GM23248 (cell line): Measurements from ENCODE around the gene PHIP. TPM values are rescaled to one million over a fixed set of nuclear protein-coding genes. Genes with fewer than 3 reads are reported as not detected.

Experiments used
- DNase-seq: peaks from one replicate; pipeline ENCODE4 v3.0.0-alpha.2; 2015
- H2AFZ ChIP-seq: fragments of 200-600 bp; sonication (generic); 2 replicates; pipeline ENCODE4 v1.6.1; 2016; ENCODE audit warnings: antibody characterized with exemption
- H3F3A ChIP-seq: fragments of 200-600 bp; sonication (generic); 2 replicates; pipeline ENCODE4 v1.6.1; 2016; ENCODE audit warnings: mild to moderate bottlenecking, antibody characterized with exemption, mixed run types; ENCODE audit not compliant: insufficient read depth
- H3K27ac ChIP-seq: fragments of 200-600 bp; sonication (generic); 2 replicates; pipeline ENCODE4 v1.5.1; 2016; ENCODE audit warnings: mild to moderate bottlenecking
- H3K27me3 ChIP-seq: fragments of 200-600 bp; sonication (generic); replicated peaks from 2 replicates; pipeline ENCODE4 v1.6.1; 2016; ENCODE audit warnings: mild to moderate bottlenecking; ENCODE audit not compliant: insufficient read depth
- H3K36me3 ChIP-seq: fragments of 200-600 bp; sonication (generic); 2 replicates; pipeline ENCODE4 v1.6.1; 2016; ENCODE audit warnings: low read depth, mild to moderate bottlenecking
- H3K4me1 ChIP-seq: fragments of 200-600 bp; sonication (generic); 2 replicates; pipeline ENCODE4 v1.6.1; 2016; ENCODE audit warnings: mild to moderate bottlenecking; ENCODE audit not compliant: insufficient read depth
- H3K4me2 ChIP-seq: fragments of 200-600 bp; sonication (generic); one replicate; pipeline ENCODE4 v1.6.1; 2016; ENCODE audit warnings: mild to moderate bottlenecking; ENCODE audit not compliant: unreplicated experiment
- H3K4me3 ChIP-seq: fragments of 200-600 bp; sonication (generic); 2 replicates; pipeline ENCODE4 v1.5.1; 2016; ENCODE audit warnings: mild to moderate bottlenecking
- H3K79me2 ChIP-seq: fragments of 200-600 bp; sonication (generic); 2 replicates; pipeline ENCODE4 v1.6.1; 2016; ENCODE audit warnings: mild to moderate bottlenecking; ENCODE audit not compliant: insufficient read depth
- H3K9ac ChIP-seq: fragments of 200-600 bp; sonication (generic); 2 replicates; pipeline ENCODE4 v1.6.1; 2016; ENCODE audit warnings: mild to moderate bottlenecking
- H3K9me2 ChIP-seq: fragments of 200-600 bp; sonication (generic); 2 replicates; pipeline ENCODE4 v1.6.1; 2016; ENCODE audit warnings: mixed run types, mild to moderate bottlenecking, moderate library complexity; ENCODE audit not compliant: insufficient read depth
- H3K9me3 ChIP-seq: fragments of 200-600 bp; sonication (generic); one replicate; pipeline ENCODE4 v1.6.1; 2017; ENCODE audit warnings: low read depth
- H4K20me1 ChIP-seq: fragments of 200-600 bp; sonication (generic); 2 replicates; pipeline ENCODE4 v1.6.0; 2016; ENCODE audit not compliant: insufficient read depth
- EZH2 ChIP-seq: fragments of 200-600 bp; sonication (generic); IDR thresholded peaks from 2 replicates; pipeline ENCODE4 v1.6.1; 2018; ENCODE audit warnings: antibody characterized with exemption, mild to moderate bottlenecking; ENCODE audit not compliant: insufficient read depth, poor library complexity, severe bottlenecking
- EZH2phosphoT487 ChIP-seq: fragments of 200-600 bp; sonication (generic); IDR thresholded peaks from 2 replicates; pipeline ENCODE4 v1.6.1; 2018; ENCODE audit warnings: antibody characterized with exemption, moderate library complexity, mild to moderate bottlenecking, low read depth; ENCODE audit not compliant: insufficient read depth
- WGBS, 2 experiments: methylation state at CpG; one replicate each; pipeline ENCODE4 v1.1.6; 2015 to 2017; ENCODE audit warnings: low lambda C conversion rate in 2 of 2, low coverage in 1 of 2; ENCODE audit errors: missing lambda C conversion rate in 2 of 2; 5-methylcytosine and 5-hydroxymethylcytosine counted together
- in situ Hi-C: fragments of 300-500 bp; cut with MboI; formaldehyde crosslinking; loops from 2 replicates; pipeline ENCODE4 v1.15.0; 2020
- polyA plus RNA-seq: library from polyadenylated mRNA; unstranded; fragments of >200 nt; fragmentation: Nextera tagmentation; extraction: Ambion mirVana; gene quantifications from 2 replicates; pipeline ENCODE4 v1.2.1, GENCODE V29; 2016
- total RNA-seq: library from RNA; depleted of rRNA; stranded (reverse); fragments of >200 nt; shearing (Covaris generic); gene quantifications from 2 replicates; pipeline ENCODE4 v1.2.3, GENCODE V29; 2014

Gene PHIP
- total and polyA plus RNA-seq, 2 experiments from 2014 or later = 9.0 to 14.5 TPM

DNA sequence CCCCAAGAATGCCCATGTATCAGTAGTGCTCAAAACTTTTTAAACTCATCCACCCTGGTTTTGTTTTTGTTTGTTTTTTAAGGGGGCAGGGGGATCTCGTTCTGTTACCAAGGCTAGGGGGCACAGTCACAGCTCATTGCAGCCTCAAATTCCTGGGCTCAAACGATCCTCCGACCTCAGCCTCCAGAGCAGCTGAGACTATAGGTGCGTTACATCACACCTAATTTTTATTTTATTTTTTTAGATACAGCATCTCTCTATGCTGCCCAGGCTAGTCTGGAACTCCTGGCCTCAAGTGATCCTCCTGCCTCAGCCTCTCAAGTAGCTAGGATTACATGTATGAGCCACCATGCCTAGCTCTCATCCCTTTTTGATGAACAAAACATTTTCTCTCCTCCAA lies 11.2 kb downstream of the PHIP start:
- Histone ChIP-seq H3K9me3 (no peaks in the 10 kb centered on the region), H3K27me3 (no peaks in the 10 kb centered on the region), H3K79me2 (peaks cover 95% of the 10 kb centered on the region), H3F3A (no peaks in the 10 kb centered on the region), H3K4me1 (no peaks in the 10 kb centered on the region), H4K20me1 (no peaks in the 10 kb centered on the region), H3K4me2 (no peak overlapping the region), H3K36me3 (0 out of 2 replicates have a peak, but pooled peaks cover 5% of the 10 kb centered on the region), H3K27ac (no peak overlapping the region), H3K9me2 (no peaks in the 10 kb centered on the region), H3K4me3 (no peak overlapping the region), H3K9ac (no peak overlapping the region), H2AFZ (no peak overlapping the region)
- 94 to 99% methylated on average over 4 of the region's 4 CpGs for WGBS, 2 experiments
- TF ChIP-seq EZH2 = no peak
- TF ChIP-seq EZH2phosphoT487 = no peak
- no peak for DNase-seq
- in situ Hi-C loops = no loop called here

GRCh38 chr6:79066330-79066729 lies 11.7 kb downstream of the PHIP start:
- no peaks in the 10 kb centered on the region for H3K4me1 ChIP-seq
- 0 out of 2 replicates have a peak, but pooled peaks cover 5% of the 10 kb centered on the region for H3K36me3 ChIP-seq
- peaks cover 92% of the 10 kb centered on the region for H3K79me2 ChIP-seq
- no peaks in the 10 kb centered on the region for H3K9me3 ChIP-seq
- no peaks in the 10 kb centered on the region for H4K20me1 ChIP-seq
- in situ Hi-C loops = no loop called here
- no peak for TF ChIP-seq EZH2
- TF ChIP-seq EZH2phosphoT487 = no peak
- no peak overlapping the region for H3K9ac ChIP-seq
- no peaks in the 10 kb centered on the region for H3F3A ChIP-seq
- no peak overlapping the region for H3K4me3 ChIP-seq
- H3K27me3 ChIP-seq = no peaks in the 10 kb centered on the region
- no peak overlapping the region for H3K27ac ChIP-seq
- no peaks in the 10 kb centered on the region for H3K9me2 ChIP-seq
- DNase-seq = no peak
- H2AFZ ChIP-seq = no peak overlapping the region
- H3K4me2 ChIP-seq = no peak overlapping the region

- Histone ChIP-seq H3K4me3 (no peak overlapping the region), H3K79me2 (peaks cover 88% of the 10 kb centered on the region), H3K4me2 (no peak overlapping the region), H3K4me1 (no peaks in the 10 kb centered on the region), H3K27ac (no peak overlapping the region), H3K9me3 (no peaks in the 10 kb centered on the region), H3K36me3 (peaks cover 12% of the 10 kb centered on the region), H3F3A (no peaks in the 10 kb centered on the region), H2AFZ (no peak overlapping the region), H3K9me2 (no peaks in the 10 kb centered on the region), H4K20me1 (no peaks in the 10 kb centered on the region), H3K9ac (no peak overlapping the region), H3K27me3 (no peaks in the 10 kb centered on the region)
- WGBS, 2 experiments = 80 to 88% methylated on average over 2 of the region's 2 CpGs
- no peak for DNase-seq
- TF ChIP-seq EZH2phosphoT487 = no peak
- no peak for TF ChIP-seq EZH2
- in situ Hi-C loops = no loop called here
Observed at GRCh38 chr6:79065232-79065631, 12.8 kb downstream of the PHIP start.

- H3K9ac ChIP-seq = no peak overlapping the region
- no peaks in the 10 kb centered on the region for H3K4me1 ChIP-seq
- no peak for DNase-seq
- peaks cover 85% of the 10 kb centered on the region for H3K79me2 ChIP-seq
- H3K36me3 ChIP-seq = peaks cover 17% of the 10 kb centered on the region
- H3K4me3 ChIP-seq = no peak overlapping the region
- H3K27ac ChIP-seq = no peak overlapping the region
- in situ Hi-C loops = no loop called here
- no peaks in the 10 kb centered on the region for H3K9me3 ChIP-seq
- no peak overlapping the region for H2AFZ ChIP-seq
- H4K20me1 ChIP-seq = no peaks in the 10 kb centered on the region
- no peaks in the 10 kb centered on the region for H3K9me2 ChIP-seq
- H3K27me3 ChIP-seq = no peaks in the 10 kb centered on the region
- no peaks in the 10 kb centered on the region for H3F3A ChIP-seq
- no peak overlapping the region for H3K4me2 ChIP-seq
- TF ChIP-seq EZH2 (no peak), EZH2phosphoT487 (no peak)
Observed at GRCh38 chr6:79064635-79065034, 13.4 kb downstream of the PHIP start.

DNA sequence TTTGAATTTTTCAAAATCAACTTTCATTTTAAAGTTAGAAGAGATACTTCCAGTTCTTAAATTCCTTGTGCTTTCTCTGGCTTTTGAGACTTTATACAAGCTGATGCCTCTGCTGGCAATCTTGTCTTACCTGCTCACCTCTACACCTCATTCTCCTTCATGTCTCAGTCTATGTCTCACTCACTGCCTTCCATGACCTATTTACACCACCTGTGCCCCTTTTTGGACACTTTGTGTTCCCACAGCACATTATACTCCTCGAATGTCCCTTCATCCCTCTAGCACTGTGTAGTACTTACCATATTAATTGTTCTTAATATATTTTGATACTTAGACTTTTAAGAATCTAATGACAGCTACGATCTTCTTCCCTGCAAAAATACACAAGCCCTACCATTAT lies 15.3 kb downstream of the PHIP start:
- H2AFZ ChIP-seq = no peak overlapping the region
- H3K9me2 ChIP-seq = no peaks in the 10 kb centered on the region
- in situ Hi-C loops = no loop called here
- no peak overlapping the region for H3K9ac ChIP-seq
- H4K20me1 ChIP-seq = no peaks in the 10 kb centered on the region
- H3K27me3 ChIP-seq = no peaks in the 10 kb centered on the region
- no peak for DNase-seq
- no peak overlapping the region for H3K4me2 ChIP-seq
- H3K4me1 ChIP-seq = no peaks in the 10 kb centered on the region
- peaks cover 71% of the 10 kb centered on the region for H3K79me2 ChIP-seq
- WGBS, 2 experiments = 91 to 97% methylated on average over 2 of the region's 2 CpGs
- no peak overlapping the region for H3K4me3 ChIP-seq
- TF ChIP-seq EZH2 = no peak
- TF ChIP-seq EZH2phosphoT487 = no peak
- H3K36me3 ChIP-seq = peaks cover 35% of the 10 kb centered on the region
- H3K9me3 ChIP-seq = no peaks in the 10 kb centered on the region
- no peaks in the 10 kb centered on the region for H3F3A ChIP-seq
- no peak overlapping the region for H3K27ac ChIP-seq
